K562 (cell line): ENCODE measurements around the gene ITPR3. TPM values are rescaled to one million over a fixed set of nuclear protein-coding genes. Genes with fewer than 3 reads are reported as not detected.
A peak's percentile ranks its signal among the peaks of the same experiment; 100 is the strongest.

Experiments
- ARID1B ChIP-seq: fragments of 450-650 bp; IDR thresholded peaks from 2 replicates; pipeline ENCODE4 v1.6.1; 2016; ENCODE audit warnings: antibody characterized with exemption, mild to moderate bottlenecking, inconsistent platforms
- E2F3 ChIP-seq: fragments of 250-450 bp; sonication (Bioruptor Pico); IDR thresholded peaks from 2 replicates; pipeline ENCODE4 v1.4.0; 2020; ENCODE audit warnings: mild to moderate bottlenecking
- E2F8 ChIP-seq: fragments of 450-650 bp; IDR thresholded peaks from 2 replicates; pipeline ENCODE4 v1.7.1; 2018; ENCODE audit warnings: mild to moderate bottlenecking, low read depth; ENCODE audit not compliant: partially characterized antibody
- FOXM1 ChIP-seq, 2 experiments: fragments of 450-650 bp in 1 of 2; sonication (generic) in 1 of 2; formaldehyde crosslinking in 1 of 2; IDR thresholded peaks; 2 replicates each; pipeline versions ENCODE4 v1.6.1 to v1.9.0; 2017 to 2022; ENCODE audit warnings: low read depth in 2 of 2, mild to moderate bottlenecking in 2 of 2, missing genetic modification reagents in 1 of 2, moderate library complexity in 1 of 2
- FOXP4 ChIP-seq: sonication (generic); formaldehyde crosslinking; IDR thresholded peaks from 2 replicates; pipeline ENCODE4 v1.8.0; 2022; ENCODE audit warnings: mild to moderate bottlenecking, missing genetic modification reagents, borderline replicate concordance
- MYNN ChIP-seq, 2 experiments: sonication (generic); formaldehyde crosslinking in 1 of 2; IDR thresholded peaks; 2 replicates each; pipeline versions ENCODE4 v1.5.0 to v1.6.1; 2016 to 2020; ENCODE audit warnings: antibody characterized with exemption in 1 of 2, missing genetic modification reagents in 1 of 2
- POLR2A ChIP-seq: fragments of 450-650 bp; conservative IDR thresholded peaks from 2 replicates; pipeline ENCODE4 v1.6.1; 2016
- SNIP1 ChIP-seq: fragments of 450-650 bp; IDR thresholded peaks from 2 replicates; pipeline ENCODE4 v1.7.1; 2017; ENCODE audit warnings: low read depth, mild to moderate bottlenecking
- SP2 ChIP-seq: IDR thresholded peaks from 2 replicates; pipeline ENCODE4 v1.6.1; 2011; ENCODE audit warnings: mild to moderate bottlenecking, low read depth, low read length, moderate library complexity; ENCODE audit not compliant: poor library complexity, severe bottlenecking; ENCODE audit errors: extremely low read depth
- YBX1 ChIP-seq: fragments of 450-650 bp; IDR thresholded peaks from 2 replicates; pipeline ENCODE4 v1.7.1; 2016; ENCODE audit warnings: mild to moderate bottlenecking
- ZBTB12 ChIP-seq: fragments of 250-450 bp; sonication (Bioruptor Pico); IDR thresholded peaks from 2 replicates; pipeline ENCODE4 v1.4.0; 2020
- ZBTB33 ChIP-seq: sonication (generic); formaldehyde crosslinking; IDR thresholded peaks from 2 replicates; pipeline ENCODE4 v1.8.1; 2023; ENCODE audit warnings: mild to moderate bottlenecking, missing genetic modification reagents
- ZNF507 ChIP-seq: conservative IDR thresholded peaks from 2 replicates; pipeline ENCODE4 v1.6.1; 2017; ENCODE audit warnings: missing genetic modification characterization, missing compliant biosample characterization
- ZNF668 ChIP-seq: fragments of 250-450 bp; sonication (Bioruptor Pico); IDR thresholded peaks from 2 replicates; pipeline ENCODE4 v1.8.0; 2022; ENCODE audit warnings: mild to moderate bottlenecking, inconsistent platforms
- polyA plus RNA-seq, 8 experiments: library from polyadenylated mRNA; depleted of rRNA in 4 of 8; stranded (reverse) in 5 of 8; unstranded in 3 of 8; fragments of >200 nt; fragmentation: Nextera tagmentation in 2 of 8; fragmentation: Illumina TruSeq in 1 of 8; extraction: Ambion mirVana in 2 of 8; extraction: Trizol in 1 of 8; gene quantifications; 2 replicates each; pipeline versions ENCODE4 v1.2.1 to v1.2.3, GENCODE V29; 2011 to 2014; ENCODE audit warnings: inconsistent platforms in 1 of 8, missing spikeins in 1 of 8
- total RNA-seq, 7 experiments: library from RNA; depleted of rRNA in 6 of 7; stranded (reverse); fragments of >200 nt in 6 of 7; fragmentation: Illumina TruSeq in 2 of 7; extraction: Trizol in 2 of 7; gene quantifications; 2 replicates each; pipeline versions ENCODE4 v1.2.1 to v1.2.3, GENCODE V29; 2011 to 2021; ENCODE audit warnings: low replicate concordance in 1 of 7

The ITPR3 gene
- total and polyA plus RNA-seq, 9 of the 15 experiments (the other 6 are each of a cell fraction or from before 2014, with no cell fraction given), result 0.39 to 35.7 (median 13.2) TPM

GRCh38 chr6:33579828-33580714, 41.1 kb upstream of the ITPR3 start, which contains the start of gene BAK1 (continued):
- TF ChIP-seq ARID1B, result peak; percentile 34
- TF ChIP-seq SNIP1, result peak; percentile 59; the same call in 1 of the 2 replicates
- TF ChIP-seq FOXP4 (CRISPR knock-in tag), result 0 out of 2 replicates have a peak, but pooled peaks have one; percentile 64
- TF ChIP-seq POLR2A, result peak; percentile 84
- no peak for TF ChIP-seq YBX1
- TF ChIP-seq ZBTB33 (CRISPR knock-in tag), result peak; percentile 57; the same call in 1 of the 2 replicates
- peak; percentile 75 for TF ChIP-seq ZBTB12 (CRISPR knock-in tag)
- no peak for TF ChIP-seq MYNN (IDR thresholded peaks at IDR 0.05)
- no peak for TF ChIP-seq MYNN (CRISPR knock-in tag; IDR thresholded peaks at IDR 0.05)
- peak; percentile 78 for TF ChIP-seq SP2
- TF ChIP-seq E2F8, result no peak
- TF ChIP-seq ZNF668 (CRISPR knock-in tag), result no peak
- no peak for TF ChIP-seq FOXM1 (IDR thresholded peaks at IDR 0.05; ENCODE audit: low read depth)
- TF ChIP-seq FOXM1 (CRISPR knock-in tag; IDR thresholded peaks at IDR 0.05; ENCODE audit: low read depth), result no peak
- no peak for TF ChIP-seq ZNF507
- peak; percentile 20; the same call in 1 of the 2 replicates for TF ChIP-seq E2F3 (CRISPR knock-in tag)
